Measurements from ENCODE around the gene DNM1L.

- TF ChIP-seq CTCF (conservative IDR thresholded peaks at IDR 0.05; ENCODE audit: low read length) (no peak), EZH2phosphoT487 (IDR thresholded peaks at IDR 0.05; ENCODE audit: borderline replicate concordance) (no peak)
Measured at GRCh38 chr12:32789446-32789845, 110.3 kb downstream of the DNM1L start.
